ENCODE results near the gene RIPK4. TPM values are rescaled to one million over a fixed set of nuclear protein-coding genes. Genes with fewer than 3 reads are reported as not detected.

The RIPK4 gene
- total RNA-seq, 1 experiment from 2014 or later = 252 TPM

DNA sequence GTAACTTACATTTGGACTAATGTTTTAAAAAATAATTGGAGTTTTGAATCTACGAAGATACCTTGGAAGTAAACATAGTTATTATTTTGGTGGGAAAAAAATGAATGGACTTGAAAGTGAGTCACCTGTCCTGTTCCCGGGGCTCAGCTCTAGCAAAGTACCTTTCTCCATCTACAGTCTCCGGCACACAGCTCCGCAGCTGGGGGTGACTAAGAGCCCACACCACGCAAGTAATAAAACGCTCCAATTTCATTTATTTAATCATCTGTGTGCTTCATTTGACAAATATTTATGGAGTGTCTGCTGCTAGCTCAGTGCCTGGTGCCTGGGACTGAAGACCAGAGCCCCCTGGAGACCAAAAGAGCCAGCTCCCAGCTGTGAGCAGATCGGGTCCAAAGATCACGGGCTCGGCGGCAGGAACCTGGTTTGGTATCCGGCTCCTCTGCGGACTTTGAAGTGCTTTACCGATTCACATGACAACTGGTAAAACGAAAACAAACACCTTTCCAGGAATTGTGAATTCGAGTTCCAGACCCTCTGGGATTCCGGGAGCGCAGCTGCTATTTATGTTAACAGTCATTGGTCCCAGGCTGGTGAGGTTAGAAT is 1.7 kb upstream of the RIPK4 start:
- Histone ChIP-seq H3K9me3 (ENCODE audit: low read length) (no peaks in the 10 kb centered on the region), H3K79me2 (ENCODE audit: low read length) (peaks cover 58% of the 10 kb centered on the region), H4K20me1 (ENCODE audit: low read length) (peaks cover 32% of the 10 kb centered on the region), H2AFZ (ENCODE audit: low read length) (no peak overlapping the region), H3K4me3 (ENCODE audit: low read length) (peak overlapping the region; percentile 94), H3K9me2 (replicated peaks; ENCODE audit: low read length) (no peaks in the 10 kb centered on the region), H3K27me3 (ENCODE audit: low read length) (no peaks in the 10 kb centered on the region), H3K9ac (ENCODE audit: low read length) (peak overlapping the region; percentile 94), H3K4me2 (ENCODE audit: low read length) (peak overlapping the region; percentile 90), H3K4me1 (ENCODE audit: insufficient read depth, low read length) (peaks cover 29% of the 10 kb centered on the region), H3K36me3 (ENCODE audit: low read depth, low read length) (peaks cover 26% of the 10 kb centered on the region), H3F3A (ENCODE audit: low read length, unreplicated experiment) (peaks cover 3% of the 10 kb centered on the region), H3K27ac (ENCODE audit: low read length) (peak overlapping the region; percentile 97)
- DNase-seq (peak; percentile 97), ATAC-seq (peak; percentile 67)
- ChIA-PET POLR2A (ENCODE audit: unreplicated experiment) (interaction anchor here (0.5 to 2.7 kb wide), 14 partner anchors 15 to 350 kb away, joined by 3 to 19 read pairs (median 6); no protein-coding TSS in a partner anchor), CTCF (interaction anchor here (0.5 to 2.6 kb wide), 15 partner anchors 9 to 188 kb away, joined by 3 to 33 read pairs (median 4); no protein-coding TSS in a partner anchor)
- BruUV-seq (replicated peaks) = no TSS peak
- TF ChIP-seq, protein P1, sequence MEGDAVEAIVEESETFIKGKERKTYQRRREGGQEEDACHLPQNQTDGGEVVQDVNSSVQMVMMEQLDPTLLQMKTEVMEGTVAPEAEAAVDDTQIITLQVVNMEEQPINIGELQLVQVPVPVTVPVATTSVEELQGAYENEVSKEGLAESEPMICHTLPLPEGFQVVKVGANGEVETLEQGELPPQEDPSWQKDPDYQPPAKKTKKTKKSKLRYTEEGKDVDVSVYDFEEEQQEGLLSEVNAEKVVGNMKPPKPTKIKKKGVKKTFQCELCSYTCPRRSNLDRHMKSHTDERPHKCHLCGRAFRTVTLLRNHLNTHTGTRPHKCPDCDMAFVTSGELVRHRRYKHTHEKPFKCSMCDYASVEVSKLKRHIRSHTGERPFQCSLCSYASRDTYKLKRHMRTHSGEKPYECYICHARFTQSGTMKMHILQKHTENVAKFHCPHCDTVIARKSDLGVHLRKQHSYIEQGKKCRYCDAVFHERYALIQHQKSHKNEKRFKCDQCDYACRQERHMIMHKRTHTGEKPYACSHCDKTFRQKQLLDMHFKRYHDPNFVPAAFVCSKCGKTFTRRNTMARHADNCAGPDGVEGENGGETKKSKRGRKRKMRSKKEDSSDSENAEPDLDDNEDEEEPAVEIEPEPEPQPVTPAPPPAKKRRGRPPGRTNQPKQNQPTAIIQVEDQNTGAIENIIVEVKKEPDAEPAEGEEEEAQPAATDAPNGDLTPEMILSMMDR (conservative IDR thresholded peaks at IDR 0.05; ENCODE audit: low read depth, low read length) = peak; percentile 75
- TF ChIP-seq EZH2phosphoT487 (IDR thresholded peaks at IDR 0.05; ENCODE audit: borderline replicate concordance, low read length) (no peak), EZH2 (IDR thresholded peaks at IDR 0.05; ENCODE audit: low read length, unreplicated experiment) (no peak)
- intact Hi-C loops (cut with micrococcal nuclease) = loop anchor here (1.0 to 10.0 kb wide), 9 partner anchors 15 to 261 kb away; partner anchors contain the start of gene TMPRSS2

DNA sequence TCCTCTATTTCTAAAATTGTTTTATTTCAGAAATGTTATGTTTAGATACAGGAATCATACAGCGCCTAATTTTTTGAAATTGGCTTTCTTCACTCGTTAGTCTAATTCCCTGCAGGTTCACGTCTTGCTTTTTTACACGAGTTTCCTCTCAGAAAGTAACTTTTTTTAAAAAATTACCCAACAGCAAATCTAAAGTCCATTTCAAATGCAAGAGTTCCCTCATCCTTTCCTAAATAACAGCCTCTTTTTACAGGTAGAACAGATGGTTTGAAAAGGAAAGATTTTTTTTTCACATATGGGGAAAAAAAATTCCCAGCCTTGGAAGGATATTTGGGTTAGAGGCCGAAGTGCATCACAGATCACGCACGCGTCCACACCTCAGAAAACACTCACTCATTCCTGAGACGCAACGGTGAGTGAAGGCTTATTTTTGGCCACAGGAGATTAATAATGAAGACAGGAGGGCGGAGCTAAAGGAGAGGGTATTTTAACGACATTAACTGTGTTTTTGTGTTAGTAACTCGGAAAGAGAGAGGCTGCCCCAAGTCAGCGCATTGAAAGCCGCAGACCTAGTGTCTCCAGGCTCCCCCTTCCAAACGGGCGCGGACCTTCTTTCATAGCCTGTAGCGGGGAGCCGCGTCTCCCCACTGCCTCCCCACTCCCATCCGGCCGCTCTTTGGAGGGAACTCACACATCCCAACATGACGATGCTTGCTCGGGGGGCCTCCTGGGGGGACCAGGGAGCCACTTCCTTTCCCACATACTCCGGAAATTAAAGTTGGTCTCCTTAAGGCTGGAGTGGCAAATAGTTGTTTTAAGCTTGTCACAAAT is 969 bp upstream of the RIPK4 start:
- Histone ChIP-seq H3K9me2 (replicated peaks; ENCODE audit: low read length) (no peaks in the 10 kb centered on the region), H4K20me1 (ENCODE audit: low read length) (peaks cover 39% of the 10 kb centered on the region), H3K4me2 (ENCODE audit: low read length) (peak overlapping the region; percentile 90), H3K9me3 (ENCODE audit: low read length) (no peaks in the 10 kb centered on the region), H3K27ac (ENCODE audit: low read length) (peak overlapping the region; percentile 97), H3K27me3 (ENCODE audit: low read length) (no peaks in the 10 kb centered on the region), H3K79me2 (ENCODE audit: low read length) (peaks cover 65% of the 10 kb centered on the region), H3K36me3 (ENCODE audit: low read depth, low read length) (peaks cover 33% of the 10 kb centered on the region), H3K4me1 (ENCODE audit: insufficient read depth, low read length) (peaks cover 35% of the 10 kb centered on the region), H2AFZ (ENCODE audit: low read length) (no peak overlapping the region), H3K4me3 (ENCODE audit: low read length) (peak overlapping the region; percentile 94), H3K9ac (ENCODE audit: low read length) (peak overlapping the region; percentile 94), H3F3A (ENCODE audit: low read length, unreplicated experiment) (peaks cover 10% of the 10 kb centered on the region)
- TF ChIP-seq EZH2 (IDR thresholded peaks at IDR 0.05; ENCODE audit: low read length, unreplicated experiment) (no peak), EZH2phosphoT487 (IDR thresholded peaks at IDR 0.05; ENCODE audit: borderline replicate concordance, low read length) (no peak)
- TF ChIP-seq, protein P1 (conservative IDR thresholded peaks at IDR 0.05; ENCODE audit: low read depth, low read length) = no peak
- ChIA-PET CTCF (interaction anchor here (0.6 to 2.6 kb wide), 17 partner anchors 8 to 187 kb away, joined by 3 to 33 read pairs (median 4); no protein-coding TSS in a partner anchor), POLR2A (ENCODE audit: unreplicated experiment) (interaction anchor here (0.6 to 2.7 kb wide), 16 partner anchors 16 to 349 kb away, joined by 3 to 19 read pairs (median 6); no protein-coding TSS in a partner anchor)
- TSS peak; percentile 42 for BruUV-seq (replicated peaks)
- peak; percentile 9 for ATAC-seq
- intact Hi-C loops (cut with micrococcal nuclease) = loop anchor here (1.0 to 10.0 kb wide), 10 partner anchors 15 to 261 kb away; partner anchors contain the start of gene TMPRSS2
- DNase-seq = peak; percentile 79
